Activated CD8-positive, alpha-beta memory T cell treated with anti-CD3 and anti-CD28 coated beads, Interleukin-2, amount 50 U/mL, for 1 hour (primary cell): ENCODE data around the gene ZNF669.
A peak's percentile ranks its signal among the peaks of the same experiment; 100 is the strongest.
"Not testable (repeated sequence)": the region's sequence is repeated elsewhere in the genome, so short reads cannot be mapped to it uniquely, and the experiment has no call there.

Source experiments
- DNase-seq: peaks from one replicate; pipeline ENCODE4 v3.0.0-alpha.2; 2020; ENCODE audit errors: extremely low read depth

The ZNF669 gene

GRCh38 chr1:247103859-247104591 lies at the start of gene ZNF669:
ZNF669 (minus strand) TSS chr1:247104356; CDS start chr1:247104199, 157 bp downstream.
- peak; percentile 68 for DNase-seq

GRCh38 chr1:247147781-247148180 lies 43.6 kb upstream of the ZNF669 start:
- DNase-seq, result no peak

- DNase-seq, result not testable (repeated sequence)
Observed at GRCh38 chr1:247147120-247147519, 43.0 kb upstream of the ZNF669 start.

- no peak for DNase-seq
Observed at GRCh38 chr1:247146671-247147070, 42.5 kb upstream of the ZNF669 start.

- DNase-seq, result no peak
Observed at GRCh38 chr1:247145279-247145678, 41.1 kb upstream of the ZNF669 start.

GRCh38 chr1:247139557-247139956 lies 35.4 kb upstream of the ZNF669 start:
- DNase-seq, result not testable (repeated sequence)

GRCh38 chr1:247131236-247131635 lies 27.1 kb upstream of the ZNF669 start:
- no peak for DNase-seq

GRCh38 chr1:247127519-247128282 lies 23.5 kb upstream of the ZNF669 start:
- not testable (repeated sequence) for DNase-seq

- not testable (repeated sequence) for DNase-seq
Observed at GRCh38 chr1:247126601-247127000, 22.4 kb upstream of the ZNF669 start.

- not testable (repeated sequence) for DNase-seq
Observed at GRCh38 chr1:247126166-247126565, 22.0 kb upstream of the ZNF669 start.

GRCh38 chr1:247121382-247121781 lies 17.2 kb upstream of the ZNF669 start:
- no peak for DNase-seq

- DNase-seq, result not testable (repeated sequence)
Observed at GRCh38 chr1:247120408-247120668, 16.2 kb upstream of the ZNF669 start.

GRCh38 chr1:247119600-247120407 lies 15.6 kb upstream of the ZNF669 start:
- no peak for DNase-seq

- DNase-seq, result no peak
Observed at GRCh38 chr1:247118946-247119446, 14.8 kb upstream of the ZNF669 start.

GRCh38 chr1:247115545-247115944 lies 11.4 kb upstream of the ZNF669 start:
- DNase-seq, result no peak

GRCh38 chr1:247115141-247115510 lies 11.0 kb upstream of the ZNF669 start:
- DNase-seq, result no peak

GRCh38 chr1:247114351-247115140 lies 10.4 kb upstream of the ZNF669 start:
- no peak for DNase-seq

GRCh38 chr1:247113733-247114271 lies 9.6 kb upstream of the ZNF669 start:
- DNase-seq, result no peak

- DNase-seq, result no peak
Observed at GRCh38 chr1:247113094-247113497, 8.9 kb upstream of the ZNF669 start.

GRCh38 chr1:247112479-247112781 lies 8.3 kb upstream of the ZNF669 start:
- DNase-seq, result no peak

- no peak for DNase-seq
Observed at GRCh38 chr1:247111700-247112478, 7.7 kb upstream of the ZNF669 start.
